HEK293T (cell line): ENCODE results near the gene B3GALNT1.

Experiments
- ARNT ChIP-seq: fragments of 450-650 bp; IDR thresholded peaks from 2 replicates; pipeline ENCODE4 v1.6.1; 2017; ENCODE audit warnings: mild to moderate bottlenecking
- FOXA1 ChIP-seq: fragments of 450-650 bp; IDR thresholded peaks from 2 replicates; pipeline ENCODE4 v1.6.1; 2016; ENCODE audit warnings: mild to moderate bottlenecking
- FOXK2 ChIP-seq: fragments of 450-650 bp; IDR thresholded peaks from 2 replicates; pipeline ENCODE4 v1.6.1; 2016; ENCODE audit warnings: mild to moderate bottlenecking
- FOXM1 ChIP-seq: fragments of 450-650 bp; IDR thresholded peaks from 2 replicates; pipeline ENCODE4 v1.6.1; 2017; ENCODE audit warnings: mild to moderate bottlenecking, borderline replicate concordance
- HDGF ChIP-seq: fragments of 450-650 bp; IDR thresholded peaks from 2 replicates; pipeline ENCODE4 v1.6.1; 2017; ENCODE audit warnings: antibody characterized with exemption, borderline replicate concordance
- SP1 ChIP-seq: fragments of 450-650 bp; IDR thresholded peaks from 2 replicates; pipeline ENCODE4 v1.6.1; 2017
- TF ChIP-seq, protein P1 (sequence below): fragments of 450-650 bp; IDR thresholded peaks from 2 replicates; pipeline ENCODE4 v1.6.1; 2016

- TF ChIP-seq SP1 (no peak), FOXK2 (no peak), FOXM1 (no peak), FOXA1 (no peak), HDGF (no peak), ARNT (no peak)
- TF ChIP-seq, protein P1, sequence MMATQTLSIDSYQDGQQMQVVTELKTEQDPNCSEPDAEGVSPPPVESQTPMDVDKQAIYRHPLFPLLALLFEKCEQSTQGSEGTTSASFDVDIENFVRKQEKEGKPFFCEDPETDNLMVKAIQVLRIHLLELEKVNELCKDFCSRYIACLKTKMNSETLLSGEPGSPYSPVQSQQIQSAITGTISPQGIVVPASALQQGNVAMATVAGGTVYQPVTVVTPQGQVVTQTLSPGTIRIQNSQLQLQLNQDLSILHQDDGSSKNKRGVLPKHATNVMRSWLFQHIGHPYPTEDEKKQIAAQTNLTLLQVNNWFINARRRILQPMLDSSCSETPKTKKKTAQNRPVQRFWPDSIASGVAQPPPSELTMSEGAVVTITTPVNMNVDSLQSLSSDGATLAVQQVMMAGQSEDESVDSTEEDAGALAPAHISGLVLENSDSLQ = no peak
These were observed 12.5 kb upstream of the B3GALNT1 start for GRCh38 chr3:161117646-161118045.
